Neural progenitor cell (in vitro differentiated cells): ENCODE data around the gene HEYL.
"Not testable (repeated sequence)": the region's sequence is repeated elsewhere in the genome, so short reads cannot be mapped to it uniquely, and the experiment has no call there.

ENCODE experiments used
- CTCF ChIP-seq: fragments of 200-600 bp; sonication (generic); IDR thresholded peaks from 2 replicates; pipeline ENCODE4 v1.5.1; 2017; ENCODE audit warnings: antibody characterized with exemption, mild to moderate bottlenecking
- EZH2 ChIP-seq: fragments of 200-600 bp; sonication (generic); IDR thresholded peaks from 2 replicates; pipeline ENCODE4 v1.6.1; 2017; ENCODE audit warnings: antibody characterized with exemption, mild to moderate bottlenecking, moderate library complexity
- EZH2phosphoT487 ChIP-seq: fragments of 200-600 bp; sonication (generic); IDR thresholded peaks from 2 replicates; pipeline ENCODE4 v1.6.1; 2017; ENCODE audit warnings: antibody characterized with exemption

GRCh38 chr1:39601667-39602255 is 37.7 kb downstream of the HEYL start:
- TF ChIP-seq CTCF, EZH2phosphoT487, EZH2: not testable (repeated sequence)
